Mammary epithelial cell (primary cell): ENCODE data around the gene NCR3LG1.
"Not testable (repeated sequence)": the region's sequence is repeated elsewhere in the genome, so short reads cannot be mapped to it uniquely, and the experiment has no call there.

Experiments
- CTCF ChIP-seq, 2 donors: IDR thresholded peaks in 1 of 2; conservative IDR thresholded peaks in 1 of 2; 2 replicates each; pipeline ENCODE4 v1.5.1; 2011 to 2012; ENCODE audit warnings: inconsistent platforms in 2 of 2, low read length in 2 of 2, mild to moderate bottlenecking in 2 of 2, control low read depth in 1 of 2, low read depth in 1 of 2; ENCODE audit not compliant: insufficient read depth in 1 of 2; ENCODE audit errors: extremely low read depth in 1 of 2
- EZH2 ChIP-seq: IDR thresholded peaks from 2 replicates; pipeline ENCODE4 v1.6.1; 2012; ENCODE audit warnings: low read length, inconsistent platforms, borderline replicate concordance

- TF ChIP-seq CTCF (conservative IDR thresholded peaks at IDR 0.05 in 1 of 2, IDR thresholded peaks at IDR 0.05 in 1 of 2; ENCODE audit: extremely low read depth in 1 of 2, insufficient read depth in 1 of 2, low read depth in 1 of 2, low read length in 2 of 2); EZH2: not testable (repeated sequence)
These were observed 74.6 kb downstream of the NCR3LG1 start for GRCh38 chr11:17426233-17426632.
